GDM1 (cell line): Measurements from ENCODE around the gene TMEM185B.
"Not testable (repeated sequence)": the region's sequence is repeated elsewhere in the genome, so short reads cannot be mapped to it uniquely, and the experiment has no call there.

Experiments used
- DNase-seq: peaks from one replicate; lab custom pipeline; 2025; lab: John Stamatoyannopoulos, UW

Gene TMEM185B

GRCh38 chr2:120251880-120252224, 28.7 kb upstream of the TMEM185B start:
- no peak for DNase-seq

GRCh38 chr2:120251078-120251477, 27.9 kb upstream of the TMEM185B start:
- no peak for DNase-seq

DNA sequence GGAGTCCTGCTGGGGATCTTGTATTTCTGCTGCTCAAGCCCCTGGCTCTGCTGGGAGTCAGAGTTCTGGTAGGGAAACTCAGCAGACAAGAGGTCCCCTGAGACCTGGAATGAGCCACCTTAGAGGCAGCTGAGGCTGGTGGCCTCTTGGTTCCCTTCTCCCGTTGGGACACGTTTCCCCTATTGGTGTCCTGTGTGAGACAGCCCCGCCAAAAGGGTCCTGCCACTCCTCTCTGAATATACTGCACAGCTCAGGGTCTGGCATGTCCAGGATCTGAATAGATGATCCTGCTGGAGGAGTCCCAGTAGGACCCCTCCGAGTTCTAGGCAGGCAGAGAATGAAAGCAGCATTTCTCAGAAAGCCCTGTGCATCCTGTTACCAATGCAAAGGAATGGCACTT, 27.4 kb upstream of the TMEM185B start:
- DNase-seq, result no peak

DNA sequence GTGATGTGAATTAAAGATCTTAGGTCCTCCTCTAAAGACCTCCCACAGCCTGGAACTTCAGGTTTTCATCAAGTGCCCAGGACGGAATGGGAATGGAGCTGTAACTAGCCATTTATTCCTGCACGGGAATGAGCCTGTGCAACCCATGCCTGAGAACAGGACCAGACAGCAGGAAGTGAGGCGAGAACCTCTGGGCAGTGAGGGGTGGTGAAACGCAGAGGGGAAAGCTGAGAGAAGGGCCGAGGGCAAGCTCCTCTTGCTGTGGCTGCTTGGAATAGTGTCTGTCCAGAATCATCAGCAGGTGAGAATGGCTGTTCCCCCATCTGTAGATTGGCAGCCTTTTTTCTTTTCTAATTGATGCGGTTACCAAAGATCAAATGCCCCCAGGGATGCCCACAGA, 24.7 kb upstream of the TMEM185B start:
- no peak for DNase-seq

- DNase-seq, result no peak
These were observed 23.5 kb upstream of the TMEM185B start for GRCh38 chr2:120246546-120247300.

DNA sequence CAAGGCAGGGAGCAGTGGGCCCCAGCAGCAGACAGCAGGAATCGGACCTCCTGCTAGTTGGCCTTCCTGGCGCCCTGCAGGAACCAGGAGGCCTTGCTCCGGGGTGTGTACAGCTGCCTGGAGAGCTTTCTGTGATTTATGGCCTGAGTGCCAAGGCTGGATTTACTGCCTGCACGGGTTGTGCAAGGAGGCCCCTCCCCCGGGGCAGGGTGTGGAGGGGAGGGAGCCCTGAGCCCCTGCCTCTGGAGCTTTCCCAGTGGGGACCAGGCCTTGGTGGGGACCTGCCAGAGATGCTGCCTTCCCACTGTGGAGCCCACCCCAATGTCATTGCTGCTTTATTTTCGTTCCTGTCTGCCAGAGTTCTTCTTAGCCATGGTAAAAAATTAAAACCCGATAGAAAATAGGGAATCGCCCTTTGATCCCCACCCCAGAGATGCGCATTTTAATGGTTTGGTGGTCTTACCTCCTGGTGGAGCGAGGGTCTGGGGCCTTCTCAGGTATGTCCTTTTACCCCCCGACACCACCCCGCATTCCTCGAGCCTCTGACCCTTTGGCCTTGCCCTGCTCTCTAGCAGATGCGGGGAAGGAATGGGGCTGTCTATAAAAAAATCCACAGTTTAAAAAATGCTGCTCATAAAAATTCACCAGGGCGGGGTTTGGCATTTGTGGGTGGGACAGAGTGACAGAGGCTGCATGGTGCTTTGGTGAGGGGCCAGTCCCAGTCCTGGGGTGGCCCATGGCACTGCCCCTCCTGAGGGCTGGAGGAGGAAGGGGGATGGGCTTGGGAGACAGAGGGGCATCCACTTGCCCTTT, 22.5 kb upstream of the TMEM185B start:
- no peak for DNase-seq

DNA sequence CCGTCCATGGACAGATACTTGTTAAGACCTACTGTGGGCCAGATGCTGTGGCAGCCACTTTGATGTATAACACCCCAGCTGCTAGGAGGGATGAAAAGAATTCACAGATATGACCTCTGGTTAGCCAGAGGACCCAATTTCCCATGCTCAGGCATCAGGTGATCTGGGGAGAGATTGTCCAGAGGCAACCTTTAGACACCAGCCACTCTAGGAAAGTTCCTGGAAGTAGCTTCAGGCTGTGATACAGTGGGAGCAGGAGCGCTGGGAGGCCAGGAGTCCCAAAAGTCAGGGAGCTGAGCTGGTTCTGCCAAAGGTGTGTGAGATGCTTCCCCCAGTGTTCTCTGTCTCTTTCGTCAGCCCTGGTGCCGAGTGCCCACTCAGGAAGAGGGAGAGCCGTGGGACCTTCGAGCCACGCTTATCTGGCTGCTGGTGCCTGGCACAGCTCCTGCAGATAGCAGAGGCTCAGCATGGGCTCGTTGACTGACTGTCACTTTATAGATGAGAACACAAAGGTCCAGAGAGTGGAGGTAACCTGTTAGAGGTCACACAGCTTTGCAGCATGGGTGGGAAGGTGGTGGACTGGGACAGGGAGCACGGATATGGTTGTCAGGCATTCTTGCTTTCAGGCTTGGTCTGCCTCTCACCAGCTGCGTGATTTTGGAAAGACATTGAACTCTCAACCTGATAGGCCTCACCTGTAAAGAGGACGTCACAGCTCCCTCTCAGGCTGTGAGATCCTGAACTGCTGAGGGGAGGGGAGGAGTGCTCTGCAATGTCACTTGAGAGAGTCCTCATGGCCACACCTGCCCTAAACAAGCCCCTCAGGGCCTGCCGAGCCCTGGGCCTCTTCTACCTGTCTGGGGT, 21.7 kb upstream of the TMEM185B start:
- no peak for DNase-seq

- DNase-seq, result no peak
These were observed 20.8 kb upstream of the TMEM185B start for GRCh38 chr2:120243875-120244553.

GRCh38 chr2:120243211-120243610, 20.0 kb upstream of the TMEM185B start:
- no peak for DNase-seq

DNA sequence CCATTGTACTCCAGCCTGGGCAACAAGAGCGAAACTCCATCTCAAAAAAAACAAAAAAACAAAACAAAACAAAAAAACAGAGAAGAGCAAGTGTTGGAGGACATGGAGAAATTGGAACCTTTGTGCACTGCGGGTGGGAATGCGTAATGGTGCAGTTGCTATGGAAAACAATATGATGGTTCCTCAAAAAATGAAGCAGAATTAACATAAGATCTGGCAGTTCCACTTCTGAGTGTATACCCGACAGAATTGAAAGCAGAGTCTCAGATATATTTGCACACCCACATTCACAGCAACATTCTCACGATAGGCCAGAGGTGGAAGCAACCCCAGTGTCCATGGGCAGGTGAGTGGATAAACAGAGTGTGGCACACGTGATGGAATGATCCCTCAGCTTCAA, 18.5 kb upstream of the TMEM185B start:
- DNase-seq, result no peak

GRCh38 chr2:120240901-120241429, 17.8 kb upstream of the TMEM185B start:
- no peak for DNase-seq

- no peak for DNase-seq
These were observed 16.5 kb upstream of the TMEM185B start for GRCh38 chr2:120239488-120240287.

GRCh38 chr2:120238728-120239487, 15.7 kb upstream of the TMEM185B start:
- DNase-seq, result no peak

GRCh38 chr2:120237491-120237902, 14.3 kb upstream of the TMEM185B start:
- no peak for DNase-seq

GRCh38 chr2:120236791-120237190, 13.6 kb upstream of the TMEM185B start:
- DNase-seq, result no peak

DNA sequence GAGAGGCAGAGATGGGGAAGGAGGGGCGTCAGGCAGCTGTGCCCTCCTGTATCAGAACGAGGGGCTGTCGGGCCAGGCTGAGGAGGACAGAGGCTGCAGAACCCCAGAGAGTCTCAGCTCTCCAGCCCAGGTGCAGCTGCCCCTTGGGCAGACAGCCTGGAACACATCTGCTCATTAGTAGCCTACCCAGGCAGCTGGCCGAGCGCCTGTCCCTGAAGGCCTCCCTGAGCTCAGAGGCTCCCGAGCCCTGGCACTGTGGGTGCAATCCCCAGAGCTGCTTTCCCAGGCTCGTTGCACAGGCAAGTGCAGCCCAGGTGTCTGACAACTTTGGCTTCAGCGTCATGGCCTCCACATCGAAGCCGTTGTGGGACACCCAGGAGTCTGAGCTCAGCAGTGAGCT, 13.1 kb upstream of the TMEM185B start:
- DNase-seq, result no peak

GRCh38 chr2:120235681-120236080, 12.5 kb upstream of the TMEM185B start:
- no peak for DNase-seq

DNA sequence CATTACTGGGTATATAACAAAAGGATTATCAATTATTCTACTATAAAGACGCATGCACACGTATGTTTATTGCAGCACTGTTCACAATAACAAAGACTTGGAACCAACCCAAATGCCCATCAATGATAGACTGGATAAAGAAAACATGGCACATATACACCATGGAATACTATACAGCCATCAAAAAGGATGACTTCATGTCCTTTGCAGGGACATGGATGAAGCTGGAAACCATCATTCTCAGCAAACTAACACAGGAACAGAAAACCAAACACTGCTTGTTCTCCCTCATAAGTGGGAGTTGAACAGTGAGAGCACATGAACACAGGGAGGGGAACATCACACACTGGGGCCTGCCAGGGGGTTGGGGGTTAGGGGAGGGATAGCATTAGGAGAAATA, 12.0 kb upstream of the TMEM185B start:
- not testable (repeated sequence) for DNase-seq

DNA sequence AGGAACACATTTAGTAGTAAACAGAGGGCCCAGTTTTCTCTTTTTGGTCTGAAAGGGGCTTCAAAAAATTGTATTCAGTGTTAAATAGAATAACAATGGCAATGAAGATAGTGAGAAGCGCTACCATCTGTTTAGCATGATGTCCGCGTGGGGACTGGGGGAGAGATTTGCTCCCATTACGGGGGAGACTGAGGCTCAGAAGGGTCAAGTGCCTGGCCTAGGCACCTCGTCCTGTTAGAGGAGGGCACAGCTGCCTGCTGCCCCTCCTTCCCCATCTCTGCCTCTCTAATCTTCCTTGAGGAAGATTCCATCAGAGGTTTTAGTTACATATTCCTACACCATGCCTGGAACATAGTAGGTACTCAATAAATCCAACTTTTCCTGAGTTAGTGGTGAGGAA, 10.1 kb upstream of the TMEM185B start:
- no peak for DNase-seq

DNA sequence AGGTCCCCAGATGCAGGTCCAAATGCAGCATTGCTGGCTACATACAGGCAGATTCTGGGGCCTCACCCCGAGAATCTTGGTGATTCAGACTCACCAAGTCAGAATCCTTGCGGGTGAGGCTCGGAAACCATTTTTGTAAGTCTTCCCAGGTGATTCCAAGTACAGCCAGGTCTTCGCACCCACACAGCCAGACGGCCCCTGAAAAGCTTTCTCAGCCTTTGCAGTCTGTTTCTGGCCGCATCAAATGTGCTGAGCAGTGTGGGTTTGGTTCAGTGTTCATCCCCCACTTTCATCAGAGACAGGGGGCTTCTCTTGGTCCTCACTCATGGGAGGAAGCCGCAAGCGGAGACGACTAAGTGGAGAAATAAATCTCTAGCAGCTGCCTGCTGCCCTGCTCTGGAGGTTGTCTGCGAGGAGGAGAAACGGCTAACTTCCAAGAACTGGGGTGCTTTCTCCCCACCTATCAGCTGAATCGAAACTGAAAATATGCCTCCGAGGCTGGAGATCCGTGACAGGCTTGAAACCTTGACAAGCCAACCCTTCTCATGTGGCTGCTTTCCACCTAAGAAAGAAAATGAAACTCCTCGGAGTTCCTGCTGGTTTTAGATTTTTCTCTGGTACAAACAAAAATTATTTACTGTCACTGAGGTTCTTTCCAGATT, 8.9 kb upstream of the TMEM185B start:
- DNase-seq, result no peak
